Endodermal cell (in vitro differentiated cells): ENCODE results near the gene ZC3H12A. TPM values are rescaled to one million over a fixed set of nuclear protein-coding genes. Genes with fewer than 3 reads are reported as not detected.

Experiments
- DNase-seq: peaks from one replicate; pipeline ENCODE4 v3.0.0-alpha.2; 2017
- H3K27ac ChIP-seq: 2 replicates; pipeline ENCODE4 v1.5.1; 2013; ENCODE audit warnings: mild to moderate bottlenecking, low read depth, low read length, moderate library complexity
- H3K27me3 ChIP-seq: 2 replicates; pipeline ENCODE4 v1.6.1; 2013; ENCODE audit warnings: mild to moderate bottlenecking, low read length, moderate library complexity; ENCODE audit not compliant: insufficient read depth, control insufficient read depth, poor library complexity, severe bottlenecking
- H3K36me3 ChIP-seq: 2 replicates; pipeline ENCODE4 v1.7.0; 2013; ENCODE audit warnings: mild to moderate bottlenecking, low read length, moderate library complexity; ENCODE audit not compliant: control insufficient read depth, insufficient read depth
- H3K4me1 ChIP-seq: one replicate; pipeline ENCODE4 v1.7.0; 2013; ENCODE audit warnings: low read length; ENCODE audit not compliant: control insufficient read depth, insufficient read depth
- H3K4me3 ChIP-seq: 2 replicates; pipeline ENCODE4 v1.5.1; 2013; ENCODE audit warnings: mild to moderate bottlenecking, low read length, moderate library complexity
- H3K9ac ChIP-seq: 2 replicates; pipeline ENCODE4 v1.6.1; 2013; ENCODE audit warnings: mild to moderate bottlenecking, low read length, moderate library complexity; ENCODE audit not compliant: poor library complexity, severe bottlenecking; ENCODE audit errors: extremely low read depth
- H3K9me3 ChIP-seq: 2 replicates; pipeline ENCODE4 v1.6.1; 2013; ENCODE audit warnings: mild to moderate bottlenecking, low read length, moderate library complexity; ENCODE audit not compliant: control insufficient read depth
- H3K27ac Mint-ChIP-seq: 2 replicates; pipeline ENCODE4 v1.8.0; 2020; ENCODE audit warnings: mixed read lengths
- H3K27me3 Mint-ChIP-seq: 2 replicates; pipeline ENCODE4 v1.8.0; 2021; ENCODE audit warnings: mild to moderate bottlenecking, mixed read lengths; ENCODE audit not compliant: insufficient read depth
- H3K36me3 Mint-ChIP-seq: 2 replicates; pipeline ENCODE4 v1.8.0; 2020; ENCODE audit warnings: low read depth, mixed read lengths
- H3K4me1 Mint-ChIP-seq: 2 replicates; pipeline ENCODE4 v1.8.0; 2020; ENCODE audit warnings: mixed read lengths
- H3K4me3 Mint-ChIP-seq: 2 replicates; pipeline ENCODE4 v1.8.0; 2020; ENCODE audit warnings: mild to moderate bottlenecking, moderate library complexity, mixed read lengths
- H3K9me3 Mint-ChIP-seq: 2 replicates; pipeline ENCODE4 v1.8.0; 2020; ENCODE audit warnings: mild to moderate bottlenecking, mixed read lengths
- CTCF ChIP-seq: fragments of 200-600 bp; sonication (generic); conservative IDR thresholded peaks from 2 replicates; pipeline ENCODE4 v1.5.0; 2021; ENCODE audit warnings: antibody characterized with exemption, mild to moderate bottlenecking
- WGBS, 2 experiments: methylation state at CpG; one replicate each; pipeline versions ENCODE4 v1.1.5 to v1.1.7; 2013; ENCODE audit warnings: missing lambda C conversion rate in 2 of 2, mixed read lengths in 1 of 2; ENCODE audit not compliant: insufficient coverage in 1 of 2, insufficient read length in 1 of 2; 5-methylcytosine and 5-hydroxymethylcytosine counted together
- total RNA-seq, 2 donors: library from RNA; stranded (reverse); fragmentation: NEBNext Ultra II Directional in 1 of 2; extraction: Animal tissue kit (Norgen Biotek cat#: 25700) in 1 of 2; gene quantifications; 2 replicates in 1 of 2; 3 replicates in 1 of 2; pipeline ENCODE4 v1.2.1, GENCODE V29; 2021

Gene ZC3H12A
- total RNA-seq, 2 donors from 2014 or later: 5.5 to 5.8 TPM

DNA sequence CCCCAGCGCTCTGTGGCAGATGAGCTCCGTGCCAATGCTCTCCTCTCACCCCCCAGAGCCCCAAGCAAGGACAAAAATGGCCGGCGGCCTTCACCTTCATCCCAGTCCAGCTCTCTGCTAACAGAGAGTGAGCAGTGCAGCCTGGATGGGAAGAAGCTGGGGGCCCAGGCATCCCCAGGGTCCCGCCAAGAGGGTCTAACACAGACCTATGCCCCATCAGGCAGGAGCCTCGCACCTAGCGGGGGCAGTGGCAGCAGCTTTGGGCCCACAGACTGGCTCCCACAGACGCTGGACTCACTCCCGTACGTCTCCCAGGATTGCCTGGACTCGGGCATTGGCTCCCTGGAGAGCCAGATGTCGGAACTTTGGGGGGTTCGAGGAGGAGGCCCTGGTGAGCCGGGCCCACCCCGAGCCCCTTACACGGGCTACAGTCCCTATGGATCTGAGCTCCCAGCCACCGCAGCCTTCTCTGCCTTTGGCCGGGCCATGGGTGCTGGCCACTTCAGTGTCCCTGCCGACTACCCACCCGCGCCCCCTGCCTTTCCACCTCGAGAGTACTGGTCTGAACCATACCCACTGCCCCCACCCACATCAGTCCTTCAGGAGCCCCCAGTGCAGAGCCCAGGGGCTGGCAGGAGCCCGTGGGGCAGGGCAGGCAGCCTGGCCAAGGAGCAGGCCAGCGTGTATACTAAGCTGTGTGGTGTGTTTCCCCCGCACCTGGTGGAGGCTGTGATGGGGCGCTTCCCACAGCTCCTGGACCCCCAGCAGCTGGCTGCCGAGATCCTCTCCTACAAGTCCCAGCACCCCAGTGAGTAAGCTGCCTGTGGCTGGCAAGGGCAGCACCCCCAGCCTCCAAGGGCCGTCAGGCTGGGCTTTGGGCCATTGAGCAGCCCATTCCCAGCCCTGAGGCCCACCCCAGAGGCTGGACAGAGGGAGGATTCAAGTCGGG is 8.7 kb downstream of the ZC3H12A start:
- Mint-ChIP-seq H3K4me3 (no peak overlapping the region), H3K4me1 (peaks cover under 1% of the 10 kb centered on the region), H3K36me3 (peaks cover 18% of the 10 kb centered on the region), H3K9me3 (no peaks in the 10 kb centered on the region), H3K27ac (no peak overlapping the region), H3K27me3 (no peaks in the 10 kb centered on the region)
- DNase-seq: no peak
- H3K4me3 ChIP-seq: no peak overlapping the region
- peaks cover 22% of the 10 kb centered on the region for H3K36me3 ChIP-seq
- H3K9me3 ChIP-seq: no peaks in the 10 kb centered on the region
- H3K9ac ChIP-seq: no peak overlapping the region
- 87 to 92% methylated on average over 8 to 29 of the region's 29 CpGs for WGBS, 2 experiments
- H3K27me3 ChIP-seq: no peaks in the 10 kb centered on the region
- peaks cover under 1% of the 10 kb centered on the region for H3K4me1 ChIP-seq
- TF ChIP-seq CTCF: no peak
- no peak overlapping the region for H3K27ac ChIP-seq

GRCh38 chr1:37483785-37484184 is 9.4 kb downstream of the ZC3H12A start:
- Histone ChIP-seq H3K36me3 (peaks cover 17% of the 10 kb centered on the region), H3K27ac (no peak overlapping the region), H3K9ac (no peak overlapping the region), H3K9me3 (no peaks in the 10 kb centered on the region), H3K27me3 (no peaks in the 10 kb centered on the region), H3K4me3 (no peak overlapping the region), H3K4me1 (no peaks in the 10 kb centered on the region)
- peaks cover 16% of the 10 kb centered on the region for H3K36me3 Mint-ChIP-seq
- no peak overlapping the region for H3K27ac Mint-ChIP-seq
- 93 to 96% methylated on average over 9 to 15 of the region's 15 CpGs for WGBS, 2 experiments
- no peaks in the 10 kb centered on the region for H3K9me3 Mint-ChIP-seq
- no peaks in the 10 kb centered on the region for H3K4me1 Mint-ChIP-seq
- no peak overlapping the region for H3K4me3 Mint-ChIP-seq
- DNase-seq: no peak
- no peaks in the 10 kb centered on the region for H3K27me3 Mint-ChIP-seq
- no peak for TF ChIP-seq CTCF

DNA sequence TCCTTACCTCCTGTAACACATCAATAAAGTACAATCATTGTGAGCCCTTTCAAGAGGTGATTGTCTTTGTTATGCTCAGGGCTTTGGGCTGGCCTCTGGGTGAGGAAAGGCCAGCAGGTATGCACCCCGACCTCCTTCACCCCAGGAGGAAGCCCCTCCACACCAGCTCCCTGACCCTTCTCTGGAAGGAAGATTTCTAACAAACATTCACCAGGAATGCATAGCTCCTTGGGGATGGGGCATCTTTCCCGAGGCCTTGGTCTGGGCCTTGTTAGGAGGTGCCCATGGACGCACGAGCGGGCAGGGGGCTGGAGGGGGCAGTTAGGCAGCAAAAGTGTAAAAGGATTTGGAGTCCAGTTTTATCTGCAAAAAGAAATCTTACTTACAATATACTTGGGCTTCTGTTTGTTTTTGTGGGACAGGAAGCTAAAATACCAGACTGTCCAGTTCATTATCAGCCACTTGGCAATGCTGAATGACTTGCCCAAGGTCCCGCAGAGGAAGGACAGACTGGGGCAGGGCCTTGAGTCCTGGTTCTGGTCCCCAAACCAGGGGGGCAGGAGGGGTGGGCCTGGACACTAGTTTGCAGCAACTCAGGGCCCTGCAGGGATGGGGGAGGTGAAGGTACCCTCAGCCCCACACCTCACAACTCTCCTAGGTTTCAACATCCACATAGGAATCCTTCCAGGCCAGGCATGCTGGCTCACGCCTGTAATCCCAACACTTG is 10.1 kb downstream of the ZC3H12A start:
- WGBS, 2 experiments: 90% methylated on average over 7 of the region's 7 CpGs; no CpG with 5 or more reads in 1 of the 2 experiments
- Histone ChIP-seq H3K9ac (no peak overlapping the region), H3K27me3 (no peaks in the 10 kb centered on the region), H3K4me3 (no peak overlapping the region), H3K4me1 (no peaks in the 10 kb centered on the region), H3K36me3 (peaks cover 20% of the 10 kb centered on the region), H3K9me3 (no peaks in the 10 kb centered on the region), H3K27ac (no peak overlapping the region)
- no peak for TF ChIP-seq CTCF
- no peak overlapping the region for H3K4me3 Mint-ChIP-seq
- H3K27me3 Mint-ChIP-seq: no peaks in the 10 kb centered on the region
- peaks cover 16% of the 10 kb centered on the region for H3K36me3 Mint-ChIP-seq
- H3K9me3 Mint-ChIP-seq: no peaks in the 10 kb centered on the region
- DNase-seq: no peak
- no peak overlapping the region for H3K27ac Mint-ChIP-seq
- H3K4me1 Mint-ChIP-seq: no peaks in the 10 kb centered on the region
